ENCODE measurements around the gene FCHO2. TPM values are rescaled to one million over a fixed set of nuclear protein-coding genes. Genes with fewer than 3 reads are reported as not detected.

The FCHO2 gene
- total RNA-seq, 1 donor from 2014 or later: 0.64 TPM

DNA sequence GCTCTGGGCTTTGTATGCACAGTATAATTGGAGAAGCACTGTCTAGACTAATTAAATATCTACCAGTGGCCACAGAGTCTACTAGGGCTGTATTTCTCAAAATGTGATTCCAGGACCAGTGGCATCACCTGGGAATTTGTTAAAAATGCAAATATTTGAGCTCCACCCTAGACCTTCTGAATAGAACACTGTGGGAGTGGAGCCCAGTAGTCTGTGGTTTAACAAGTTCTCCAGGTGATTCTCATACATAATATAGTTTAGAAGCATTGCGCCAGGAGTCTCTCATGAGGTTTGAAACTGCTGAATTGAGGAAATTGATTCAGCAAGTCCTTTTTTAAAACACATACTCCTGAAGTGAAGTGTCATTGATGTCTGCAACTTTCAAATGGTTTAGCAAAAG, 74.7 kb downstream of the FCHO2 start:
- intact Hi-C loops (cut with micrococcal nuclease): no loop called here

DNA sequence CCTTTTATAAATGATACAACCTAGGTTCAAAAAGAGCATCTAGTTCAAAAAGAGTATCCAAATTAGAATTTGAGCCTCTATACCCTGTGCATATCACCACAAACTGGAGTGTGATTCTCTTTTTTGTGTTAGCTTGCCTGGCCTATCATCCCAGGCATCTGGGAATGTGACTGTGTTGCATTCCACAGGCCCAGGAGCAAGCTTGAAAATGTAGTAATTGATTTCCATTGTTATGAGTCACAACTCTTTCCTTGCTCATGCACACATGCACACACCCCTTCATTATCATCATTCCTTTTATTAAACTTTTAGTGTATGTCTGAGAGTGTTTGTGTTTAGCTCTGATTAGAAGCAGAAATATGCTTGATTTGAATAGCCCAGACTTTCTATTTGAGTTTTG, 75.2 kb downstream of the FCHO2 start:
- intact Hi-C loops (cut with micrococcal nuclease): no loop called here

DNA sequence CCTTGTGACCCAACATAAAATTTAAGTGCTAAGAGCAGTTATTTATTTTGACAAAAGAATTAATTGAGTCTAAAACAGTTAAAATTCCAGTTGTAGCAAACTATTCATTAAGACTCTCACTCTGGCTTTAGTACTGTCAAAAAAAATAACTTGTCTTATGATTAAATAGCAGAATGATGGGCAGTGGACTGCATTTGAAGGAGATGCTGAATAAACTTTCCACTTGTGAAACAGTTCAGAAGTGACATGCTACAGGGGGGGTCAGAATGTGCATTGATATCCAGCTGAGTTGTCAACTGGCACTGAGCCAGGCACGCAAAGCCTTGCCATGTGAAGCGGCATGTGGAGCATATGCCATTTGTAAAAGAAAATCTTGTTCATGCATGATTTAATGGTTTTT, 76.0 kb downstream of the FCHO2 start:
- intact Hi-C loops (cut with micrococcal nuclease): no loop called here

GRCh38 chr5:73032635-73033034, 76.8 kb downstream of the FCHO2 start:
- intact Hi-C loops (cut with micrococcal nuclease): no loop called here

GRCh38 chr5:73037545-73037944, 81.7 kb downstream of the FCHO2 start:
- intact Hi-C loops (cut with micrococcal nuclease): no loop called here

GRCh38 chr5:73039082-73039481, 83.2 kb downstream of the FCHO2 start:
- intact Hi-C loops (cut with micrococcal nuclease): no loop called here

GRCh38 chr5:73042993-73043392, 87.2 kb downstream of the FCHO2 start:
- intact Hi-C loops (cut with micrococcal nuclease): no loop called here

GRCh38 chr5:73044546-73044945, 88.7 kb downstream of the FCHO2 start:
- intact Hi-C loops (cut with micrococcal nuclease): no loop called here

- intact Hi-C loops (cut with micrococcal nuclease): no loop called here
These were observed 89.8 kb downstream of the FCHO2 start for GRCh38 chr5:73045623-73046022.

GRCh38 chr5:73061593-73061992, 105.8 kb downstream of the FCHO2 start:
- intact Hi-C loops (cut with micrococcal nuclease): no loop called here

DNA sequence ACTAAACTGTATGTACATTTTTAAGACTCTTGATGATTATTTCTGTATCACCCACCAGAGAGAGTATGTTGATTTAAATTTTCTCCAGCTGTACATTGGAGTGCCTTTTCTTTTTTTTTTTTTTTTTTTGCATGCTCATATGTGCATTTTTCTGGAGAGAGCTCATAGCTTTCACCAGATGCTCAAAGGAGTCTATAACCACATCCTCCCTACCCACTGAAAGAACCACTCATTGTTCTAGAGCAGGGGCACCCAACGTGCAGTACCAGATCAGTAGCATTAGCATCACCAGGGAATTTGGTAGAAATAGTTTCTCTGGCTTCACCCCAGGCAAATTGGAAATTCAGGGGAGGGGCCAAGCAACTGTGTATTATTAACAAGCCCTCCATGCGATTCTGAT, 110.6 kb downstream of the FCHO2 start:
- intact Hi-C loops (cut with micrococcal nuclease): no loop called here

DNA sequence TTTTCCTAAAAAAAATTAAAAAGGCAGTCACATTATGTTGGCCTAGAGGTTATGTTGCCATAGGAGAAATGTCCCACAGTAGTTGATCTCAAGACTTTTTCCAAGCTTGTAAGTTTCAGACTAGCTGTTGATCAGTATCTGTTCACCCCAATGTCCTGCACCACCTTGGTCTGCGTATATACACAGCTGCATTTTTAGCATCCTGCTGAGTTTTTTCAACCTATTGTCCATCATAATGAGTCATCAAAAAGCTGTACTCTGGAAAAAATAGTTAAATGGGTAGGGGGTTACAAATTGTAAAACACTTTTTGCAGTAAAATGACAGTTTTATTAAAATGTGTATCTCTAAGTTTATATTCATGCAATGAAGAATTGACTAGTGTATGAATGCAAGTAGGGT, 111.4 kb downstream of the FCHO2 start:
- intact Hi-C loops (cut with micrococcal nuclease): no loop called here

- intact Hi-C loops (cut with micrococcal nuclease): loop anchor here (5.0 kb wide), 1 partner anchor 371 kb away; no protein-coding TSS in a partner anchor
These were observed 125.3 kb downstream of the FCHO2 start for GRCh38 chr5:73081093-73081492.

DNA sequence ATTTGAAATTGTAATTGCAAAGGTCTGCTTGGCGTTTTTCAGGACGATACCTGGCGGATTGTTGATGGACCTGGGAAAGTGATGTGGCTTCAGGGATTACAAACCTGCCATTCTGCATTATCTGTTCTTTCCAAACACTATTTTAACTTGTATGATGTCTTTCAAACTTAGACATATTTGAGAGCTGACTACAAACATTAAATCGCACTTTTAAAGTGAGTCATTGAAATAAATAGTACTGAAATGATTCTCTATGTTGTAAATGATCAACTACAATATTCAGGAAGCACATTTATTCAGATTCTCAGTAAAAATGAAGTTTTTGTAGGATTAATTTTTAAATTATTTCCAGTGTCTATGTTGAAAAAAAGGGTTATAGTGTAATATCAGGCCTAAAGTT, 132.2 kb downstream of the FCHO2 start:
- intact Hi-C loops (cut with micrococcal nuclease): no loop called here

DNA sequence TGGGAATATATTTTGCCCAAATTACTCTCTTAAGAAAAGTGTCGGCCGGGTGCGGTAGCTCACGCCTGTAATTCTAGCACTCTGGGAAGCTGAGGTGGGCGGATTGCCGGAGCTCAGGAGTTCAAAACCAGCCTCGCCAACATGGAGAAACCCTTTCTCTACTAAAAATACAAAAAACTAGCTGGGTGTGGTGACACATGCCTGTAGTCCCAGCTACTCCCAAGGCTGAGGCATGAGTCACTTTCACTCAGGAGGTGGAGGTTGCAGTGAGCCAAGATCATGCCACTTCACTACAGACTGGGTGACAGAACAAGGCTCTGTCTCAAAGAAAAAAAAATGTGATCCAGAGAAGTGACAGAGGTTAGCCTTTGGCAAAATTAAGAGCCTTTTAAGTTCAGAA, 138.1 kb downstream of the FCHO2 start:
- intact Hi-C loops (cut with micrococcal nuclease): no loop called here

GRCh38 chr5:73094415-73094814, 138.6 kb downstream of the FCHO2 start:
- intact Hi-C loops (cut with micrococcal nuclease): no loop called here

DNA sequence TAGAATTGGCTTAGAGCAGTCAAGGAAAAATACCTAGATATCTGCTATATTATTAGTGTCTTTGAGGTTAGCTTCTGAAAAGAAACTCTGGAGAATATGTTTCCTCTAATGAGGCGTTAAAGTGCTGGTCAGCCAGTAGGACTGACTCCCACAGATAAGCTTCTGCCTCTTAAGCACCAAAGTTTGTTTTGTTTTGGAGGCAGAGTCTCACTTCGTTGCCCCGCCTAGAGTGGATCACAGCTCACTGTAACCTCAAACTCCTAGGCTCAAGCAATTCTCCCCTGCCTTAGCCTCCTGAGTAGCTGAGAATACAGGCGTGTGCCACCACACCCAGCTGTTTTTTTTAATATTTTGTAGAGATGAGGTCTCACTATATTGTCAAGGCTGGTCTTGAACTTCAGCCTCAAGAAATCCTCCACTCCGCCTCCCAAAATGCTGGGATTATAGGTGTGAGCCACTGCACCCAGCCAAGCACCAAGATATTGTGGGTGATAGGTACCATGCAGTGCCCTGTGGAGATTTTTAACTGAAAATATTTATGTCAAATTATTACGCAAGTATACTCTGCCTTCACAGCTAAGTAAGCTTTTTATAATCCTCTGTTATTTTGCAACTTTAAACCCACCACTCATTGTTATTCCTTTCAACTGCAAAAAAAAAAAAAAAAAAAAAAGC, 139.9 kb downstream of the FCHO2 start:
- intact Hi-C loops (cut with micrococcal nuclease): no loop called here

DNA sequence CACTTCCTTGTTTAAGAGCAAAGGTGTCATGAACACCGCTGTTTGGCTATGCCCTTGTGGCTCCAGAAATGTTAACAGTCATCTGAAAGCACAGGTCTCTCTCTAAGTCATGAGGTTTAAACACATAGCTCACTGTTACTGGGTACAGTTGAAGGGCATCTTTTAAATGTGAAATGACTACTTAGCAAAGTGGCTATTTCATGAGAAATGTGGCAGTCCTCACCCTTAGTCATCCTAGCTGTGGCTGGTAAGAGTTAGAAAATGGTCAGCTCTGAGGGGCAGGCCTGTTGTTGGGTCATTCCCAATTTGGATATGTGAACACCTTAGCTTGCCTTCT, 140.4 kb downstream of the FCHO2 start:
- intact Hi-C loops (cut with micrococcal nuclease): no loop called here

DNA sequence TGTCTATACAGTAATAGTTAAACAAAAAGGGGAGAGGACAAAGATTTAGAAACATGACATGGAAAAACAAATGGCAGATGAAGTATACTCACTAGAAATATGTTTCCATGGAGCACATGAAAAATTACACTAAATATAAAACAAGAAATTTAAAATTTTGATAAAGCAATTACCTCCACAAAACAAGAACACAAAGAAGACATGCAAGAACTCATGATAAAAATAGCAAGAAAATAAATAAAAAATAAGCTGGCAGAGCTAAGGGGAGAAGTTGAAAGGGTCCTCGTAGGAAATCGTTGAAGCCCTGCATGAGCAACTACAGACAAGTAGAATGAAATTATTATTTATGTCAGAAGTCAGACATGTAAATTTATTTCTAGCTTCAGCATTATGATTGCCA, 141.9 kb downstream of the FCHO2 start:
- intact Hi-C loops (cut with micrococcal nuclease): no loop called here

DNA sequence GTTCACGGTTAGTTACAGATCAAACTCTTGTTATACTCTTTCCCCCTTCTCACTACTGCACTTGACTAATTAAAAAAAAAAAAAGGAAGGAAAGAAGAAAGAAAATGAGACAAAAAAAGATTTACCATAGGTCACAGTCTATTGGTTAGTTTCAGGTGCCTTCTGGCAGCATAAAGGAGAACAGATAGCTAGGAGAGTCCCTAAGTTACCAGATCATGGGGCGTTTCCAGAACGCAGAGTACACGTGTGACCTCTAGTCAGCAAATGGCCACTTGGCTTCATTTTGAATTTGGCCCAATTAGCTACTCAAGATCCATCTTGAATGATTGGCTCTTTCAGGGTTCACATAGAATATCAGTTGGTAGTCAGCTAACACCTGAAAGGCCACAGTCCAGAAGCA, 144.3 kb downstream of the FCHO2 start:
- intact Hi-C loops (cut with micrococcal nuclease): no loop called here

DNA sequence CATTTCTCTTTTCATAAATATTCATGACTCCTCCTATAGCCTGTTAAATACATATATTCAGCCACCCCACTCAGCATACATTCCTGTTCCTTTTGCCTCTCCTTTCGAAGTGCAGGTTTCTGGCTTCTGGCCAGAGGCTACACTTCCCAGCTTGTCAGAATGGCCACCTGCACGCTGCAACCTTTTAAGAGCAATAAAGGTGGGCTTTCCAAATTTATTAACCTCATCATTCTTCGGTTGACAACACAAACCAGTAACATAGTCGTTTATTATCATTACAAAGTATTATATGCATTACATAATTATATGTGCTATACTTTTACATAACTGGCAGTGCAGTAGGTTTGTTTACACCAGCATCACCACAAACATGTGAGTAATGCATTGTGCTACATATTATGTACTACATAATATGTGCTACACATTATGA, 148.0 kb downstream of the FCHO2 start:
- intact Hi-C loops (cut with micrococcal nuclease): no loop called here

DNA sequence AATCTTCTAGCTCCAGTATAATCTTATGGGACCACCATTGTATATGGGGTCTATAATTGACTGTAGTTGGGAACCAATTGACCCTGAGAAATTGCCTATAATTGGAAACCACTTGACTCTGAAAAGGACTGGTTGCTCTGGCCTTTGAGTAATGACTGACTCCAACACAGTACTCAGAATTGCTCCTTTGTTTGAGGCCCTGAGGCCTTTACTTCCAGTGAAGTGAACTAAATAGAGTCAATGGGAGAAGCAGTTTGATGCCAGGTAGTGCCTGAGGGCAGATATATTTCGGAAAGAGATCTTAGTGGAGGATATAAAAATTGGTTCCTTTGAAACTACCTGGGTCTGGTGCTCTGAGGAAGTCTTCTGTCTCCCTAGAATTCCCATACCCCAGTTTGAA, 148.5 kb downstream of the FCHO2 start:
- intact Hi-C loops (cut with micrococcal nuclease): no loop called here

- intact Hi-C loops (cut with micrococcal nuclease): no loop called here
These were observed 150.5 kb downstream of the FCHO2 start for GRCh38 chr5:73106335-73106734.

DNA sequence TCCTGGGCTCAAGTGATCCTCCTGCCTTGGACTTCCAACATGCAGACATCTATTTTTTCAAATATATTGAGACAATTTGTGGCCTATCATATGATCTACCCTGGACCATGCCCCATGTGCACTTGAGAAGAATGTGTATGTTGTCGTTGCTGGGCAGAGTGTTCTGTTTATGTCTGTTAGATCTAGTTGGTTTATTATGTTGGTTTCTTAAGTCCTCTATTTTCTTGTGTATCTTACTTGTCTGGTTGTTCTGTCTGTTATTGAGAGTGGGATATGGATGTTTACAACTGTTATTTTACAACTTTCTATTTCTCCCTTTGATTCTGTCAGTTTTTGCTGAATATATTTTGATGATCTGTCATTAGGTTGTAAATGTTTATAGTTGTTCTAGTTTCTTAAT, 154.3 kb downstream of the FCHO2 start:
- intact Hi-C loops (cut with micrococcal nuclease): no loop called here
